Chondrocyte (in vitro differentiated cells): ENCODE results near the gene SGSH. TPM values are rescaled to one million over a fixed set of nuclear protein-coding genes. Genes with fewer than 3 reads are reported as not detected.

ENCODE experiments used
- DNase-seq: peaks from one replicate; pipeline ENCODE4 v3.0.0; 2021; ENCODE audit warnings: mixed read lengths, low spot score
- H3K27ac Mint-ChIP-seq: one replicate; pipeline ENCODE4 v1.8.0; 2021; ENCODE audit warnings: mild to moderate bottlenecking, moderate library complexity, mixed read lengths; ENCODE audit not compliant: unreplicated experiment
- H3K27me3 Mint-ChIP-seq: 2 replicates; pipeline ENCODE4 v1.8.0; 2021; ENCODE audit warnings: low read depth, mixed read lengths
- H3K36me3 Mint-ChIP-seq: 2 replicates; pipeline ENCODE4 v1.8.0; 2021; ENCODE audit warnings: low read depth, mixed read lengths
- H3K4me1 Mint-ChIP-seq: 2 replicates; pipeline ENCODE4 v1.8.0; 2021; ENCODE audit warnings: low read depth, mild to moderate bottlenecking, mixed read lengths
- H3K4me3 Mint-ChIP-seq: one replicate; pipeline ENCODE4 v1.8.0; 2021; ENCODE audit warnings: mild to moderate bottlenecking, moderate library complexity, mixed read lengths; ENCODE audit not compliant: unreplicated experiment
- H3K9me3 Mint-ChIP-seq: 2 replicates; pipeline ENCODE4 v1.8.0; 2021; ENCODE audit warnings: low read depth, mixed read lengths
- CTCF ChIP-seq: fragments of 200-600 bp; sonication (generic); IDR thresholded peaks from 2 replicates; pipeline ENCODE4 v1.5.0; 2021; ENCODE audit warnings: antibody characterized with exemption, mild to moderate bottlenecking, moderate library complexity
- total RNA-seq: library from RNA; stranded (reverse); gene quantifications from 3 replicates; pipeline ENCODE4 v1.2.1, GENCODE V29; 2021

The SGSH gene
- total RNA-seq, 1 donor from 2014 or later = 44.7 TPM

GRCh38 chr17:80181431-80181830 is 38.7 kb downstream of the SGSH start:
- Mint-ChIP-seq H3K9me3 (no peaks in the 10 kb centered on the region), H3K27ac (no peak overlapping the region), H3K4me1 (no peaks in the 10 kb centered on the region), H3K4me3 (no peak overlapping the region), H3K27me3 (peaks cover 14% of the 10 kb centered on the region), H3K36me3 (no peaks in the 10 kb centered on the region)
- no peak for DNase-seq
- TF ChIP-seq CTCF = no peak

GRCh38 chr17:80180192-80180591 is 39.9 kb downstream of the SGSH start:
- no peaks in the 10 kb centered on the region for H3K36me3 Mint-ChIP-seq
- H3K4me3 Mint-ChIP-seq = no peak overlapping the region
- H3K27ac Mint-ChIP-seq = no peak overlapping the region
- TF ChIP-seq CTCF = no peak
- DNase-seq = no peak
- H3K27me3 Mint-ChIP-seq = peaks cover 14% of the 10 kb centered on the region
- H3K9me3 Mint-ChIP-seq = no peaks in the 10 kb centered on the region
- H3K4me1 Mint-ChIP-seq = no peaks in the 10 kb centered on the region

- TF ChIP-seq CTCF = no peak
- Mint-ChIP-seq H3K4me1 (no peaks in the 10 kb centered on the region), H3K4me3 (no peak overlapping the region), H3K27ac (no peak overlapping the region), H3K27me3 (peaks cover 12% of the 10 kb centered on the region), H3K9me3 (no peaks in the 10 kb centered on the region), H3K36me3 (no peaks in the 10 kb centered on the region)
- DNase-seq = no peak
Observed at GRCh38 chr17:80177986-80178595, 42.0 kb downstream of the SGSH start.

- Mint-ChIP-seq H3K4me1 (no peaks in the 10 kb centered on the region), H3K9me3 (no peaks in the 10 kb centered on the region), H3K27me3 (peaks cover 12% of the 10 kb centered on the region), H3K27ac (no peak overlapping the region), H3K36me3 (no peaks in the 10 kb centered on the region), H3K4me3 (no peak overlapping the region)
- no peak for DNase-seq
- TF ChIP-seq CTCF = no peak
Observed at GRCh38 chr17:80176757-80177156, 43.4 kb downstream of the SGSH start.

GRCh38 chr17:80173916-80174315 is 46.2 kb downstream of the SGSH start:
- Mint-ChIP-seq H3K27me3 (peaks cover 10% of the 10 kb centered on the region), H3K36me3 (peaks cover 1% of the 10 kb centered on the region), H3K27ac (no peak overlapping the region), H3K4me1 (no peaks in the 10 kb centered on the region), H3K4me3 (no peak overlapping the region), H3K9me3 (no peaks in the 10 kb centered on the region)
- DNase-seq = no peak
- no peak for TF ChIP-seq CTCF
